SH-SY5Y (cell line): ENCODE measurements around the gene PFKM.

ENCODE experiments used
- GATA2 ChIP-seq: IDR thresholded peaks from 2 replicates; pipeline ENCODE4 v1.6.1; 2011; ENCODE audit warnings: mild to moderate bottlenecking, low read depth, low read length
- GATA3 ChIP-seq: IDR thresholded peaks from 2 replicates; pipeline ENCODE4 v1.6.1; 2011; ENCODE audit warnings: low read depth, mild to moderate bottlenecking, low read length, moderate library complexity

DNA sequence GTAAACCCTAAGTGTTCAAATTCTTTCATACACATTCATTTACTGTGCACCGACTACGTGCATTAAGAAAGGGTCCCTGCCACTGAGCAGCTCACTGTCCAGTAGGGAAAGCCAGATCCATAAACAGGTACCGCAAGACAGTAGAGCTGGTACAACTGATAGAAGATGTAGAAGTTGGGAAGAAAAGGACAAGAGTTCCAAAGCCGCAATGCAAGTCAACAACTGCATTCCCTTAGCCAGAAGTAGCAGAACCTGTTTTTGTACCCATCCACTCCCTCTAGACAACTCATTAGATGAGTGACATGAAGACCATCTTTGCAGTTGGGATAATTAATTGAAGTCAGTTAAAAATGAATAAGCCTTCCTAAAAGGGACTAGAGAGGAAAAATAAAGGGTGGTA lies 14.6 kb upstream of the PFKM start:
- TF ChIP-seq GATA2 = no peak
- TF ChIP-seq GATA3 = no peak
